GM19328 (cell line): Measurements from ENCODE around the gene PLEKHG5.
"Not testable (repeated sequence)": the region's sequence is repeated elsewhere in the genome, so short reads cannot be mapped to it uniquely, and the experiment has no call there.

ENCODE experiments used
- ATAC-seq: cut with Tn5 transposase; IDR thresholded peaks from one replicate; pipeline ENCODE4 v1.9.1; 2021; ENCODE audit warnings: mild to moderate bottlenecking, moderate library complexity; ENCODE audit not compliant: unreplicated experiment

The PLEKHG5 gene

DNA sequence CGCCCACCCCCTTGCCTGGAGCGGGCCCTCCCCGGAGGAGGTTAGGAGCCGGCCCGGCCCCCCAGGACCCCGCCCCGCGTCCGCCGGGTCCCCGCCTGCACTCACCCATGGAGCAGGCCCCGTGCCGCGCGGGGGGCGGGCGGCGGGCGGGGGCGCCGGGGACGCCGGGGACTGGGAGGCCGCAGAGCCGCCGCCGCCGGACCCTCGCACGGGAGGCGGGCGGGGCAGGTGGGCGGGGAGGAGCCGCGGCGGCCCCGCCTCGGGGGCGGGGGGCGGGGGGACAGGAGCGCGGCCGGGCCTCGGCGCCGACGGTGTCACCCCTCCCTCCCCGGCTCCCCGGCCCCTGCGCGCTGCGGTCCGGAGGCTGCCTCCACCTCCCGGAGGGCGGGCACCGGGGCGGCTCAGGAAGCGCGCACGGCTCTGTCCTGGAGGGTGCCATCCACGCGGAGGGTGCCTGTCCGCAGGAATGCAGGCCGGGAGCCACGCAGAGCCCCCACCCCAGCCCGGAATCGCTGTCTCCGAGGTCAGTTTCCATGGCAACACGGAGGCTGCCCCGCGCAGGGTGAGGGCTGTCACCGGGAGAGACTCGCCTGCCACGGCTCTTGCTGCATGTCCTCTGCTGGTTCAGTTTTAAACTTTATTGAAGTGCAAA, 5.9 kb upstream of the PLEKHG5 start:
- no peak for ATAC-seq

DNA sequence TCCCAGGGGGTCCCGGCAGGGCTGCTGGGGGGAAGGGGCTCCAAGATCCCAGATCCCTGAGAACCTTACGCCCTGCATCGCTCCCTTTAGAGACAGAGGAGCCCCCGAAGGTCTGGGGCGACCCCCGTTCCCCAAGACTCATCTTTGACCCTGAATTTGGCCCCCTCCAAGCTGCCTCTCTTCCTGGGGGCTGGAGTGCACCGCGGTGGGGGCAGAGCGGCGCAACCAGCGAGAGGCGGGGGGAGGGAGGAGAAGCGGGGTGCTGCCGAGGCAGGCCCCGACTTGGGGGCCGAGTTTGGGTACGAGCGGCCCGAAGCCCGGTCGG, 5.4 kb upstream of the PLEKHG5 start:
- no peak for ATAC-seq

DNA sequence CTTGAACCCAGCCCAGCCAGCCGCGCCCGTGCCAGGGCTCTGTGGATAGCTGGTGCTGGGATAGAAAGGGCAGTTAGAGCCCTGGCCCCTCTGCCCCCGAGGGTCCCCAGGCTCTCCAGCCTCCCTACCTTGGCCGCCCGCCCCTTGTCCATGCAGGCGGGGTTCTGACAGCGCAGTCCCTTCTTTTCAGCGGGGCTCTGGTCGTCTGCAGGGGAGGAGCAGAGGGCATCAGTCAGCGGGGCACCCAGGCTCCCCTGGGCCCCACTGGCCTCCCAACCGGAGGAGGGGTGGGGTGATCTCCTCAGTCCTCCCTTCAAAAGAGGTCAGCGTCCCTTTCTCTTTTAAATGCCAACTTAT, 4.9 kb upstream of the PLEKHG5 start:
- ATAC-seq, result no peak

DNA sequence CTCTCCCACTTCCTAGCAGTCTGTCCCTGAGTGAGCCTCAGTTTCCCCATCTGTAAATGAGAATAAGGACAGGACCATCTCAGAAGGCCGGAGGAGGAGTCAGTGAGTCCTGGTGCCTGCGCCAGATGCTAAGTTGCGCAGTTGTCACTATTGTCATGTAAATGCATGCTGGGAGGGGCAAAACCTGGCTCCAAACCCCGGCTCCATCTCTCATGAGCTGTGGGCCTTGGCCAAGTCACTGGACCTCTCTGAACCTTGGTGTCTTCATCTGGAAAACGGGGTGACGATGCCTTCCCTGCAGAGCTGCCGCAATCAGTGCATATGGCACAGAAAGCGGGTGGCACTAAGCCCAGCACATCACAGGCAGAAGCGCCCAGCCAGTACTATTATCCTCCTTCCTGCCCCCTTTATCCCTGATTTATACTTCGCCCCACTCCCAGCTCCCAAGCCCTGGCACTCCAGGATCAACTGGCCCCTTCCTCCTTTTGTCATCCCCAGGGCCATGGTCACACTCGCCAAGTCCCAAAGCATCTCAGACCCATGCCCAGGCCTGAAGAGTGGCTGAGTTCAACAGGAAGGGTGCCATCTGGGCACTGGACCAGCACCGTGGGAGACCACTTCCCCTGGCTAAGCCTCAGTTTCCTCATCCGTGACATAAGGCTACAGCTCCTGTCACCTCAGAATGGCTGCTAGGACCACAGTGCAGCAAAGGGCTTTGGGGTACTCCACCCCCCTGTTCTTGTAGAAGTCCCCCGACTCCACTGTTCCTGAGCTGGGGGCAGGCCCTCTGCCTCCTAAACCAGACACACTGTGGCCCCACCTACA, 4.3 kb upstream of the PLEKHG5 start:
- no peak for ATAC-seq

DNA sequence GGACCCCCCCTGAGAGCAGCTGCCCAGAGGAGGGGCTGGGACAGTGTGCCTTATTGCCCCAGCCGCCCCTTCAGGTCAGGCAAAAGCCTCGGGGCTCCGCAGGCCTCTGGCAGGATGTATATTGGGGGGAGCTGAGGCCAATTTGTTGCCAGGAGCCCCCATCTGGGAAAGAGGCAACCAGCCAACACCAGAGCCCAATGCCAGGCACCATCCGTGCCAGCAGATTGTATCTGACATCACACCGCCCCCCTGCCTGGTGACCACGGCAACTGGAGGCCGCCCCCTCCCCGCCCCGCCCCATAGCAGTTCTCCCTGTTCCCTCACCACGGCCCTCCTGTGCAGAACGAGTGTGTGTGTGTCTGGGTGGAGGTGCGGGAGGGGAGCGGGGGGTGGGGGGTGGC, 3.6 kb upstream of the PLEKHG5 start:
- no peak for ATAC-seq

DNA sequence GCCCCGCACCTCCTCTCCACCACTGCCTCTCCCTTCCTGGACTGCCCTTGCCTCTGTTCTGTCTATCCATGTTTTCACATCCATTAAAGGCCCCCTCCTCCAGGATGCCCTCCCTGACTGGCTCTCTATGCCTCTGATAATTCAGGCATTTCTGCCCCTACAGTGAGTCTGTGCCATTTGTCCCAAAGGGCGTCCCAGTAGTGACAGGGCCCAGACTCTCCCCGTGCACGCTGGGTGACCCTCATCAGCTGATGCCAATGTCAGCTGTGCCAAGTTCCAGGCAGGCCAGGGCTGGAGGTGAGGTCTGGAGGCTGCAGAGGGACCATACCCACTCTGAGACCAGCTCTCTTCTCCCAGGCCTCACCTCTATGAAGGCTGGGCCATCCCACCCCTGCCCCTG, 3.2 kb upstream of the PLEKHG5 start:
- no peak for ATAC-seq

DNA sequence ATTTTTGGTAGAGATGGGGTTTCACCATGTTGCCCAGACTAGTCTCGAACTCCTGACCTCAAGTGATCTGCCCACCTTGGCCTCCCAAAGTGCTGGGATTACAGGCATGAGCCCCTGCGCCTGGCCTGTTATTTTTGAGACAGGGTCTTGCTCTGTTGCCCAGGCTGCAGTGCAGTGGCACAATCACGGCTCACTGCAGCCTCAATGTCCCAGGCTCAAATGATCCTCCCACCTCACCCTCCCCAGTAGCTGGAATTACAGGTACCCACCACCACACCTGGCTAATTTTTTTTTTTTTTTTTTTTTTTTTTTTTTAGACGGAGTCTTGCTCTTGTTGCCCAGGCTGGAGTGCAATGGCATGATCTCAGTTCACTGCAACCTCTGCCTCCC, 2.4 kb upstream of the PLEKHG5 start:
- ATAC-seq, result not testable (repeated sequence)

DNA sequence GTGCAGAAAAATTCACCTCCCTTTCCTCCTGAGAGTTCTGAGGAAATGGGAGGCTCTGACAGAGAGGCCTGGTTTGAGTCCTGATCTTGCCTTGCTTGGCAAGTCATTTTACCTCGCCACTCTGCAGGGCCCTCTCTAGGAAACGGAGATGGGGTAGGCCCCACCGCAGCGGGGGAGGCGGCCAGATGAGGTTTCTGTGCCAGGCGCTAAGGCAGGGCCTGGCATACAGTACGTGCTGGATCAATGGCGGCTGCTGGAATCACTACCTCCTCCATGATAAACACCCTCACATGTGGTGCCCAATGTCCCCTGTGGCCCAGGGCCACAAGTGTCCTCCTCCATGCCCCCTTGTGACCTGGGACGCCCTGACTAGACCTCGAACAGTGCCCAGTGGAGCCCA, 499 bp upstream of the PLEKHG5 start:
- no peak for ATAC-seq

DNA sequence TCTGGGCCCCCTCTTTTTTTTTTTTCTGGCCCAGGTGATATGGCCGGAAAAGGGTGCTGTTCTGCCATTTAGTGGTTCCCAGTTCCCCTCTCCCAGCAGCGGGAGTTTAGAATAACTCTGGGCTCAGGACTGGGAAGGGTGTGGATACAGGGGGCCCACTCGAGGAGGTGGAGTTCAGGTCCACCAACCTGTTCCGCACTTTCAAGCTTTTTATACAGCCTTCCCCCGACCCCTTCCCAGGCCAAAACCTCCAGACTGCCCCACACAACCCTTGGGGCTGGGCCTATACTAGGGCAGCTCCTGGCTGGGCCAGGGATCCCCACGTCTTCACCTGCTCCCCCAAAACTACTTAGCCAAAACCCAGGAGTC, 402 bp downstream of the PLEKHG5 start:
- ATAC-seq, result no peak

DNA sequence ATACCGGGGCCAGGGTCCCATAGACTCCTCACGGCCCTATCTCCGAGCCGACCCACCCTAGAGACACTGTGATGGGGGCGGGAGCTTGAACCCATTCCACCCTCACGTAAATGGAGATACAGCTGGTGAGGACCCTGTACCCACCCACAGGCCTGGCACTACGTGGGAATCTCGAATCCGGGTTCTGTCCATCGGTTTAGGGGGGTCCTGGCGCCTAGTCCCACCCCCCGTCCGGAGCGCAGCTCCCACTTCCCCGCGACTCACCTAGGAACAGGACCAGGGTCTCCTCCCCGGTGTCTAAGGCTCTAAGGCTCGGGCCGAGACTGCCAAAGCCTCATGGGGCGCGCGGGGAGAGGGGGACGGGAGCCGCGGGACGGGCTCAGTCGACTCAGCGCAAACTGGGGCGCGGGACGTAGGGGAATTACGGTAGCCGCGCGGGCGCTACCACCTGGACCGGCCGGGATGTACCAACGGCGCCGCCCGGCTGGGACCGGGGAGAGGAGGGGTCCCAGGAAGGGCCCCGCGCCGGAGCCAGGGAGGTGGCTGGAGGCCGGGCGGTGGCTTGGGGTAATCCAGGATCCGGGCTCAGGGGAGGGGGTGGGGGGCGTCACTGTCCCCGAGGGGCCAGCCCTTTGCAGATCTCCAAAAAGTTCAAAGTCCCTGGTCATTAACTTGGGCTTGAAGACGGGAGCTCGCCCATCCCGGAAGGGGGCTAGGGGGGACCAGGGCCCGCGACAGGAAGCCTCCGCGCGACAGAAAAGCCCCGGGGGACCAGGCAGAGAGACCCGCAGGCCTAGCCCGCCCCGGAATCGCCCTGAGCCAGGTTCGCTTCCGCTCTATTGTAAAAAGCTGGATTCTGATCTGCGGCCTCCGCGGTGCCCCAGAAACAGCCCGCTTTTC, 1.0 kb downstream of the PLEKHG5 start:
- ATAC-seq, result no peak

DNA sequence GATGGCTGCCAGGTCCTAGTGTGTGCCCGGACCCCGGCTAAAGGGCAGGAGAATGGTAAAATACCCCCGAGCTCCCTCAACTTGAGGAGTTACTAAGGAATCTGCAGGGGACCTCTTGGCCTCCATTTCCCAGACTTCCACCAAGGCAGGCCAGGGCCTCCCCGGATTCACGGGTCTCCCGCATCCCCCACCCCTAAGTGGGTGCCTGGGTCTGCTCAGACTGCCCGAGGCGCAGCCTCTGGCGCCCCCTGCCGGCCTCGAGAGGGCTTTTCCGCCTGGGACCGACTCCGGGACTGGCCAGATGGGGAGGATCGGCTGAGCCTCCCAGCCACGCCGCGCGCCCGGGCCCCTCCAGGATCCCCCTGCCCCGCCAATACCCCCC, 1.7 kb downstream of the PLEKHG5 start:
- no peak for ATAC-seq

DNA sequence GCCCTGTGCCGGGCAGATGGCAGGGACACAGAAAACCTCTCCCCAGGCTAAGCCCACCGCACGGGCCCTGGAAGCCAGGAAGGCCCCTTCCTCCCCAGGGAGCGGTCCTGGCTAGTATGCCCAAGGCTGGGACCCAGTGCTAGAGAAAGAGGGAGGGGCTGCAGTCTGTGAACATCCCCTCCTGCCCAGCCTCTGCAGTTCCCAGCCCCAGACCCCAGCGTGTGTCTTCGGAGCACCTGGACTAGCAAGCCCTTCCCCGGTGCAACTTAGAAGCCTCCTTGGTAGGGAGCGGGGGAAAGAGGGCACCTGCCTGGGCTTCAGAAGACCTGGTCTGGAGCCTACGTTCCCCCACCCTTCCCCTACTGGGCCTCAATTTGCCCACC, 2.1 kb downstream of the PLEKHG5 start:
- ATAC-seq, result no peak

DNA sequence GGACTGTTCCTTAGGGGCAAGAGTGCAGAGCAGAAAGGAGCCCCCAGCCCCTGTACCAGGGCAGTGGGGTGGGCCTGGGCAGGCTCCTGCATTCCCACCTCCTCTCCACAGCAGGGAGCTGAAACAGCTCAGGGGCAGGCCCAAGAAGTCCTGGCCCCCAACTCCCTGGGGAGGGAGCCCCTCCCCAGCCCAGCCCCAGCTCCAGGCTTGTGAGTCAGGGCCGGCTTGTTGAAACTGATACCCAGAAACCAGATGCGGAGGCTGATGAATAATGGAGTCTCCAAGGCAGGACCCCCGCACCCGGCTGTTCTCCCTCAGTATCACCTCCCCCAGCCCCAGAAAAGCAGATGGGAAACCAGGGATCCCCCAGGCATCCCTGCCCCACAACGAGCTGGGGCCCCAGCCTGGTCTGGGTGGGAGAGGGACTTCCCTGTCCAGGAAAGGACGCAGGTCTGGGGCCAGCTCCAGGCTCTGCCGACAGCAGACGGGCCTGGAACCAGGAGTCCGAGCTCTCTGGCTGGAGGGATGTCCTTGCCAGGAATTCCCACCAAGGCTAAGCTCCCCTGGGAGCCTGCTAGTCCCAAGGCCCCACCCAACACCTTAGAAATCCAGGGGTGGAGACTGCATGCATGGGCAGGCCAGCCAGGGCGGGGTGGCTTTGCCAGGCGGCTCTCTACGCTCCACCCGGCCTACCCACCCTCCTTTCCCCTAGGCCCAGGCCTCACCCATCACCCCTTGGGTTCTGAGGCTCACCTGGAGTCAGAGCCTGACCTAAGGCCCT, 2.7 kb downstream of the PLEKHG5 start:
- no peak for ATAC-seq

DNA sequence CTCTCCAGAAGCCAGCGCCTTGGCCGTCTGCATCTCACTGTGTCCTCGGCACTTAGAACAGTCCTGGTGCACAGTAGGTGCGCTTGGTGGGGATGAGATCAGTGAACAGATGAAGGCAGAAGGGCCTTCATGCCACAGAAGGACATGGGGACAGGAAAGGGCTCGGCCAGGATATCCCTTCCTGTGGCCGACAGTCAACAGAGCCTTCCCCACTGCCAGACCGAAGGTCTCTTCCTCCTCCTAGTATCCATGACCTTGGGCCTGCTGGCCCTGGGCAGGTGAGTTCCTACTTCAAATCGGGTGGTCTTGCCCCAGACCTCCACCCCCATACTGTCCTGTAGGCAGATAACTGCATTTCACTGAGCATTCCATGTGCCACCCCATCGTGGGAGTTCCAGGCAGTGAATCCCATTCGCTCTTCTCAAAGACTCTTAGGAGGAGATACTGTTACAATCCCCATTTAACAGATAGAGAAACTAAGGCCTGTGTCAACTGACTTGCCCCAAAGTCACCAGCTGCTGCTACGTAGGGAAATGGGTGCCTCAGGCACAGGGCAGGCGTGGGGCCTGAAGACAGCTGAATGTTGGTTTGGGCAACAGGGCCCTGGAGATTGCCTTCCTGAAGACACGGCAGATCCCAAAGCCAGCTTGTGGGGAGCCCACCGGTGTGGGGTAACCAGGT, 3.5 kb downstream of the PLEKHG5 start:
- ATAC-seq, result no peak

DNA sequence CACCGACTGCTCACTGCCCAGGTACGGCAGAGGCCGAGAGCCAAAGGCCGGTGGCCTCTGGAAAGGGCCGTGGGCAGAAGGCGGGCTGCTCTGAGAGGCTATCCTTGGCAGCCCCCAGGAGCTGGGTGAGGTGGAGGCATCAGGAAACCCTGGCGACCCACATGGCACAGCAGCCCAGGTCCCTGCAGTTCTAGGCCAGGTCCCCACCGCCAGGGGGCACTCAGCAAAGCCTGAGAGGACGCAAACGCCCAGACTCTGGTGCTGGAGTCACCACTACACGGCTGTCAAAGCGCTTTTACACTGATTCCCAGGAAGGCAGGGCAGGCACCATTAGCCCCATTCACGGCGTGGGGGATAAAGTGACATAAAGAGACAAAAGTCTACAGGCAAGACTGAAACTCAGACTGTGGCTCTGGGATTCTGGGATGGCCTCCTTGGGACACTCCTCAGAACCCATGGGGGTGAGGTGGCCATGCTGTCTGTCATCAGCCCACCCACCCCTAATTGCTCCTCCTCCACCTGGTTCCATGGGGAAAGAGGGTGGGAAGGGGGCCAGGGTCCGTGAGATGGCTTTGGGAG, 4.9 kb downstream of the PLEKHG5 start:
- no peak for ATAC-seq

DNA sequence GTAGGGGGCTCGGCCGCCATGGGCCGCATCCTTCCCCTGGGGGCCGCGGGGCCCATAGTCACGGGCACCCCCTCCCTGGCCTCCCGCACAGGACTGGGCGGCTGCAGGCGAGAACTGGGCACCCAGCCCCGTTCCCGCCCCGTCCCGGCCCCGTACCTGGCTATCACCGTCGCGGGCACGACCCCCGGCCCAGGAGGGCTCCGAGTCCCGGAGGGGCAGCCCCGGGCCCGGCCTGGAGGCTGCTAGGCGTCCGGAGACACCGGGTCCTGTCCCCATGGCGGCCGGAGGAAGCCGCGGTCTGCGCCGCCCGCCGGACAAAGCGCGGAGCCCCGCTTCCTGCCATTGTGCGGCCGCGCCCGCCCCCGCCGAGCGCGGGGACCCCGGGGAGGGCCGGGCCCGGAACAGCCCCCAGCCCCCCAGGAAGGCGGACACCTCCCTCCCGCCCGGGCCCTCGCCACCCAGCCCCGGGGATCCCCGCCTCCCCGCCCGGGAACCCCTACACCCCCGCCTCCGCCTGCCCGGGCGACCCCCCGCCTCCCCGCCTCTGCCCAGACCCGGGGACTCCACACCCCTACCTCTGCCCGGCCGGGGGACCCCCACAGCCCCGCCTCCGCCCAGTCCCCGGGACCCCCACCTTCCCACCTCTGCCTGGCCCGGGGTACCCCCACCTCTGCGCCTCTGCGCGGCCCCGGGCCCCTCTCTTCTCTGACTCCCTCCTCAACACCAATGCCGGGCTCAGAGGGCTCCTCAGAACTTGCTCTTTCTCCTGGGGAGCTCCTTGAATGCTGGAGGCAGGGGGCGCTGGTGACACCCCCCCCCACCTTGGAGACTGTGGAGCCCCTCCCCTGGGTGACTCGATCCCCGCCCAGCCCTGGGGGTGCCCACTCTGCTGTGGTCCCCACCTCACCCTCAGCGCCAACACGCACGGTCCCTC, 6.0 kb downstream of the PLEKHG5 start:
- ATAC-seq, result no peak

DNA sequence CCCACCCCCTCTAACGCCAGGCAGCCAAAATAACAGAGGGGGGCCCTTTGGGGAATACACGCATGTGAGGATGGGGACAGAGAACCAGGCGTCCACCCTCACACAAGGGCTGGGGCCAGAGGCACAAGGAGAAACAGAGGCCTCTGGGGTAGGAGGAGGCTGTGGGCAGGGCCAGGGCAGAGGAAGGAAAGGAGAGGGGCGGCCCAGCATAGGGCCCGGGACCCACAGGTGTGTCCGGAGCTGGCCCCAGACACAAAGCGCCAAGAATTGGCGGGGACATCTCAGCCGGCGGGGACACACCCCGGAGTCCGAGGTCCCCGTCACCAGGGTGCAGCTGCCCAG, 6.7 kb downstream of the PLEKHG5 start:
- no peak for ATAC-seq

DNA sequence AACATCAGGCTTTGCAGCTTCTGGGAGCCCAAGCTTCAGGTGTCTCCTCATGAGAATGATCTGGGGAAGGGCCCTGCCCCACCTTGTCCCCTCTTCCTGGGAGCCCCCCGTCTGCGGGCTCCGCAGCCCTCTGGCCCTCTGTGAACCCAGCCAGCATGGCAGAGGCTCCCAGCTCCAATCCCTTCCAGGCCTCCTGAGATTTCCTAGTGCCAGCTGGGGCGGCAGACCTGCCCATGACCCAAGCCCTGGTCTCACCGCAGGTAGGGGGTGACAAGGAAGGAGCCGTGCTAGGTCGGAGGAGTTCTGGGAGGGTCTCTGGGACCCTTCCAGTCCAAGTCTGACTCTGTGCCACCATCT, 7.7 kb downstream of the PLEKHG5 start:
- no peak for ATAC-seq

DNA sequence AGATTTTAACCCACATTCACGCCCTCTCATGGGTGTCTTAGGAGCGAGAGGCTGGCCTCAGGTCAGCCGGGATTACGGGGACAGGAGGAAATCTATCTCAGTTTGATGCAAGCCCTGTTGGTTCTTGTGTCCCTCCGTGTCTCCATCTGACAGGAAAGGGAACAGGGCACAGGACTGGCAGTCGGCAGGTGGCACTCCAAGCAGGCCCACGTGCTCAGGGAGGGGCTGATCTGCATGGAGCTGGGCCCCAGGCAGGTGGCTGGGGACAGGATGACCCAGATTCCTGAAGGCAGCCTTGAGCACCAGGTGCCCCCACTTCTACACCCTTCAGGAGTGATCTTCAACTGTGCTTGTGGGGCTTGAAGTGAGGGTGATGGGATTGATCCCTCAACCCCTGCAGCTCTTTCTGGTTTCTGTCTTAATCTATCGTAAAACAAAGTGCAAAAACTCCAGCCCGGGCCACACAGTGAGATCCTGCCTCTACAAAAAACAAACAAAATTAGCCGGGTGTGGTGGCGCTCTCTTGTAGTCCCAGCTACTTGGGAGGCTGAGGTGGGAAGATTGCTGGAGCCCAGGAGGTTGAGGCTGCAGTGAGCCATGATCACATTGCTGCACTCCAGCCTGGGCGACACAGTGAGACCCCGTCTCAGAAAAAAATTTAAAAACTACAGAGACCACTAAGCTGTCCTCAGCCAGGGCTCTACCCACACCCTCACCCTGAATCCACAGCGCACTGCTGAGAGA, 8.3 kb downstream of the PLEKHG5 start:
- no peak for ATAC-seq
